Activated naive CD8-positive, alpha-beta T cell treated with anti-CD3 and anti-CD28 coated beads, Interleukin-2, amount 10 ng/mL, durations not matched to agents 7 days and 5 days (primary cell): ENCODE results near the gene MAP6. TPM values are rescaled to one million over a fixed set of nuclear protein-coding genes. Genes with fewer than 3 reads are reported as not detected.
A peak's percentile ranks its signal among the peaks of the same experiment; 100 is the strongest.
"Not testable (repeated sequence)": the region's sequence is repeated elsewhere in the genome, so short reads cannot be mapped to it uniquely, and the experiment has no call there.

Experiments
- ATAC-seq: fragments of 150-1000 bp; cut with Tn5 transposase; one replicate; pipeline ENCODE4 v1.10.0; 2021; ENCODE audit warnings: low read depth, moderate library complexity
- POLR2A ChIA-PET: fragments of 350-600 bp; sonication (Branson Sonifier 250); formaldehyde crosslinking; loops from one replicate; lab custom pipeline; 2021; ENCODE audit warnings: antibody characterized with exemption; lab: Charles Lee
- DNase-seq: peaks from one replicate; pipeline ENCODE4 v3.0.0; 2021
- H3K27ac Mint-ChIP-seq: one replicate; pipeline ENCODE4 v1.8.0; 2022; ENCODE audit warnings: mild to moderate bottlenecking, mixed read lengths
- H3K27me3 Mint-ChIP-seq: one replicate; pipeline ENCODE4 v1.8.0; 2022; ENCODE audit warnings: mild to moderate bottlenecking, moderate library complexity, mixed read lengths
- H3K36me3 Mint-ChIP-seq: one replicate; pipeline ENCODE4 v1.8.0; 2021; ENCODE audit warnings: mild to moderate bottlenecking, mixed read lengths
- H3K4me1 Mint-ChIP-seq: one replicate; pipeline ENCODE4 v1.8.0; 2021; ENCODE audit warnings: mixed read lengths
- H3K4me3 Mint-ChIP-seq: one replicate; pipeline ENCODE4 v1.8.0; 2022; ENCODE audit warnings: mild to moderate bottlenecking, moderate library complexity, mixed read lengths
- H3K9me3 Mint-ChIP-seq: one replicate; pipeline ENCODE4 v1.8.0; 2021; ENCODE audit warnings: mixed read lengths
- total RNA-seq, 2 experiments: library from RNA; stranded (reverse); gene quantifications; one replicate each; pipeline ENCODE4 v1.2.3, GENCODE V29; 2021

MAP6 gene
- total RNA-seq, 2 experiments from 2014 or later = not detected

GRCh38 chr11:75683856-75684255, 15.0 kb upstream of the MAP6 start:
- ATAC-seq, DNase-seq, H3K4me1 Mint-ChIP-seq, H3K4me3 Mint-ChIP-seq, H3K27ac Mint-ChIP-seq, H3K36me3 Mint-ChIP-seq, POLR2A ChIA-PET: not testable (repeated sequence)
- H3K27me3 Mint-ChIP-seq = peaks cover 52% of the 10 kb centered on the region
- peaks cover 24% of the 10 kb centered on the region for H3K9me3 Mint-ChIP-seq

GRCh38 chr11:75679566-75679965, 10.7 kb upstream of the MAP6 start:
- DNase-seq (no peak), ATAC-seq (no peak)
- POLR2A ChIA-PET = no interaction called here
- Mint-ChIP-seq H3K36me3 (peaks cover 2% of the 10 kb centered on the region), H3K4me1 (peaks cover 7% of the 10 kb centered on the region), H3K27me3 (peaks cover 36% of the 10 kb centered on the region), H3K27ac (no peak overlapping the region), H3K9me3 (peaks cover 7% of the 10 kb centered on the region), H3K4me3 (no peak overlapping the region)

GRCh38 chr11:75678620-75679259, 9.9 kb upstream of the MAP6 start:
- peaks cover 2% of the 10 kb centered on the region for H3K36me3 Mint-ChIP-seq
- peaks cover 27% of the 10 kb centered on the region for H3K27me3 Mint-ChIP-seq

GRCh38 chr11:75677909-75678308, 9.1 kb upstream of the MAP6 start:
- Mint-ChIP-seq H3K27me3 (peaks cover 19% of the 10 kb centered on the region), H3K9me3 (no peaks in the 10 kb centered on the region), H3K4me1 (peaks cover 13% of the 10 kb centered on the region), H3K36me3 (no peaks in the 10 kb centered on the region), H3K27ac (no peak overlapping the region), H3K4me3 (no peak overlapping the region)
- no peak for DNase-seq
- POLR2A ChIA-PET = no interaction called here
- ATAC-seq = no peak

More at GRCh38 chr11:75678620-75679259, 9.9 kb upstream of the MAP6 start:
- DNase-seq = no peak
- POLR2A ChIA-PET = interaction anchor here (0.5 to 0.6 kb wide), 2 partner anchors 57 to 745 kb away, joined by 3 to 4 read pairs; no protein-coding TSS in a partner anchor
- H3K4me1 Mint-ChIP-seq = peaks cover 12% of the 10 kb centered on the region
- H3K27ac Mint-ChIP-seq = no peak overlapping the region
- no peak overlapping the region for H3K4me3 Mint-ChIP-seq
- peaks cover 5% of the 10 kb centered on the region for H3K9me3 Mint-ChIP-seq
- no peak for ATAC-seq

GRCh38 chr11:75677275-75677674, 8.4 kb upstream of the MAP6 start:
- no peak overlapping the region for H3K4me3 Mint-ChIP-seq
- DNase-seq (no peak), ATAC-seq (no peak)
- H3K36me3 Mint-ChIP-seq = peaks cover 2% of the 10 kb centered on the region
- POLR2A ChIA-PET = no interaction called here
- H3K27me3 Mint-ChIP-seq = peaks cover 18% of the 10 kb centered on the region
- peaks cover 17% of the 10 kb centered on the region for H3K4me1 Mint-ChIP-seq
- H3K27ac Mint-ChIP-seq = no peak overlapping the region
- peaks cover 3% of the 10 kb centered on the region for H3K9me3 Mint-ChIP-seq

GRCh38 chr11:75673977-75674582, 5.2 kb upstream of the MAP6 start:
- POLR2A ChIA-PET = no interaction called here
- DNase-seq = no peak
- ATAC-seq = peak; percentile 88
- peaks cover 18% of the 10 kb centered on the region for H3K4me1 Mint-ChIP-seq
- peaks cover 4% of the 10 kb centered on the region for H3K9me3 Mint-ChIP-seq
- peaks cover 2% of the 10 kb centered on the region for H3K36me3 Mint-ChIP-seq
- H3K27ac Mint-ChIP-seq = no peak overlapping the region
- peaks cover 30% of the 10 kb centered on the region for H3K27me3 Mint-ChIP-seq
- no peak overlapping the region for H3K4me3 Mint-ChIP-seq

GRCh38 chr11:75667831-75668450, 897 bp downstream of the MAP6 start:
- Mint-ChIP-seq H3K9me3 (peaks cover 4% of the 10 kb centered on the region), H3K4me3 (peak overlapping the region; percentile 85), H3K27ac (no peak overlapping the region), H3K4me1 (peaks cover 13% of the 10 kb centered on the region), H3K27me3 (peaks cover 69% of the 10 kb centered on the region), H3K36me3 (peaks cover 2% of the 10 kb centered on the region)
- POLR2A ChIA-PET = interaction anchor here (0.7 kb wide), 1 partner anchor 26 kb away, joined by 4 read pairs; no protein-coding TSS in a partner anchor
- DNase-seq (peak; percentile 65), ATAC-seq (peak; percentile 38)

- ATAC-seq = peak; percentile 38
- H3K27ac Mint-ChIP-seq = no peak overlapping the region
Measured at GRCh38 chr11:75667255-75667830, 1.5 kb downstream of the MAP6 start.

GRCh38 chr11:75665990-75666389, 2.8 kb downstream of the MAP6 start:
- DNase-seq = no peak
- H3K27me3 Mint-ChIP-seq = peaks cover 73% of the 10 kb centered on the region
- no peak overlapping the region for H3K27ac Mint-ChIP-seq
- POLR2A ChIA-PET = interaction anchor here (0.7 kb wide), 1 partner anchor 198 kb away, joined by 3 read pairs; no protein-coding TSS in a partner anchor
- ATAC-seq = no peak
- H3K36me3 Mint-ChIP-seq = no peaks in the 10 kb centered on the region
- H3K4me1 Mint-ChIP-seq = peaks cover 8% of the 10 kb centered on the region
- H3K4me3 Mint-ChIP-seq = no peak overlapping the region
- H3K9me3 Mint-ChIP-seq = no peaks in the 10 kb centered on the region

More at GRCh38 chr11:75667255-75667830, 1.5 kb downstream of the MAP6 start:
- peaks cover 71% of the 10 kb centered on the region for H3K27me3 Mint-ChIP-seq
- H3K4me1 Mint-ChIP-seq = peaks cover 10% of the 10 kb centered on the region
- H3K9me3 Mint-ChIP-seq = peaks cover 2% of the 10 kb centered on the region
- H3K36me3 Mint-ChIP-seq = no peaks in the 10 kb centered on the region
- POLR2A ChIA-PET = no interaction called here
- DNase-seq = peak; percentile 53
- peak overlapping the region; percentile 58 for H3K4me3 Mint-ChIP-seq

GRCh38 chr11:75665126-75665525, 3.7 kb downstream of the MAP6 start:
- no peaks in the 10 kb centered on the region for H3K36me3 Mint-ChIP-seq
- peaks cover 72% of the 10 kb centered on the region for H3K27me3 Mint-ChIP-seq
- POLR2A ChIA-PET = no interaction called here

GRCh38 chr11:75664389-75664788, 4.4 kb downstream of the MAP6 start:
- Mint-ChIP-seq H3K27ac (no peak overlapping the region), H3K9me3 (no peaks in the 10 kb centered on the region), H3K4me3 (no peak overlapping the region), H3K4me1 (peaks cover 8% of the 10 kb centered on the region), H3K36me3 (no peaks in the 10 kb centered on the region), H3K27me3 (peaks cover 67% of the 10 kb centered on the region)
- POLR2A ChIA-PET = no interaction called here
- no peak for ATAC-seq
- no peak for DNase-seq

More at GRCh38 chr11:75665126-75665525, 3.7 kb downstream of the MAP6 start:
- H3K27ac Mint-ChIP-seq = no peak overlapping the region
- no peak overlapping the region for H3K4me3 Mint-ChIP-seq
- DNase-seq (no peak), ATAC-seq (no peak)
- no peaks in the 10 kb centered on the region for H3K9me3 Mint-ChIP-seq
- H3K4me1 Mint-ChIP-seq = peaks cover 8% of the 10 kb centered on the region

GRCh38 chr11:75663808-75664207, 5.0 kb downstream of the MAP6 start:
- H3K4me1 Mint-ChIP-seq = peaks cover 8% of the 10 kb centered on the region
- no peaks in the 10 kb centered on the region for H3K36me3 Mint-ChIP-seq
- no peak overlapping the region for H3K4me3 Mint-ChIP-seq
- DNase-seq (no peak), ATAC-seq (no peak)
- POLR2A ChIA-PET = no interaction called here
- no peaks in the 10 kb centered on the region for H3K9me3 Mint-ChIP-seq
- peaks cover 66% of the 10 kb centered on the region for H3K27me3 Mint-ChIP-seq
- H3K27ac Mint-ChIP-seq = no peak overlapping the region

- peaks cover 50% of the 10 kb centered on the region for H3K27me3 Mint-ChIP-seq
- peaks cover 1% of the 10 kb centered on the region for H3K4me1 Mint-ChIP-seq
- no peaks in the 10 kb centered on the region for H3K36me3 Mint-ChIP-seq
- no peak for ATAC-seq
- no peak for DNase-seq
- no peak overlapping the region for H3K4me3 Mint-ChIP-seq
- POLR2A ChIA-PET = no interaction called here
- H3K9me3 Mint-ChIP-seq = no peaks in the 10 kb centered on the region
- H3K27ac Mint-ChIP-seq = no peak overlapping the region
Measured at GRCh38 chr11:75659836-75660235, 9.0 kb downstream of the MAP6 start.
